DMS79 treated with DMSO at 0.1 percent for 48 hours (cell line): Measurements from ENCODE around the gene EPN1.
"Not testable (repeated sequence)": the region's sequence is repeated elsewhere in the genome, so short reads cannot be mapped to it uniquely, and the experiment has no call there.

Experiments used
- DNase-seq: peaks from one replicate; lab custom pipeline; 2025; lab: John Stamatoyannopoulos, UW

EPN1 gene

GRCh38 chr19:55720214-55720746 is 45.3 kb downstream of the EPN1 start:
- no peak for DNase-seq

DNA sequence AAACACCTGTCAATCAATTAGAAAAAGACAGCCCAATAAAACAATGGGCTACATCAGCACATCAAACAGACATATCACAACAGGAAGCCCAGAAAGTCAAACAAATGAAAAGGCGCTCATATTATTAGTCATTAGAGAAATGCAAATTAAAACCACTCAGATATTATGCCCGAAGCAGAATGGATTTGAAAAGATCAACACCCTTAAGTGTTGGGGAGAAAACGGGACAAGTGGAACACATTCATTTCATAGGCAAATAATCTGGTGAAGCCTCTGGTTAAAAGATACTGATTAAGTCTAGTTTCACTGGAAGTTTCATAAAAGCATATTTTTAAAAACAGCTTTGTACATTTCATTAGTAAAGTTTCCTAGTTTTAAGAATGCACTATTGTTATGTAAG is 45.8 kb downstream of the EPN1 start:
- DNase-seq = no peak

GRCh38 chr19:55723491-55723890 is 48.5 kb downstream of the EPN1 start:
- DNase-seq = no peak

DNA sequence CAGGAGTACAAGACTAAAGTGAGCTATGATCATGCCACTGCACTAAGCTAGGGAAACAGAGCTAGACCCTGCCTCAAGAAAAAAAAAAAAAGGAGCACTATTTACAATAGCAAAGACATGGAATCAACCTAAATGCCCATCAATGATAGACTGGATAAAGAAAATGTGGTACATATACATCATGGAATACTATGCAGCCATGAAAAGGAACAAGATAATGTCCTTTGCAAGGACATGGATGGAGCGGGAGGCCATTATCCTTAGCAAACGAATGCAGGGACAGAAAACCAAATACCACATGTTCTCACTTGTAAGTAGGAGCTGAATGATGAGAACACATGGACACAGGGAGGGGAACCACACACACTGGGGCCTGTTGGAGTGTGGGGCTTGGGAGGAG is 55.4 kb downstream of the EPN1 start:
- not testable (repeated sequence) for DNase-seq

DNA sequence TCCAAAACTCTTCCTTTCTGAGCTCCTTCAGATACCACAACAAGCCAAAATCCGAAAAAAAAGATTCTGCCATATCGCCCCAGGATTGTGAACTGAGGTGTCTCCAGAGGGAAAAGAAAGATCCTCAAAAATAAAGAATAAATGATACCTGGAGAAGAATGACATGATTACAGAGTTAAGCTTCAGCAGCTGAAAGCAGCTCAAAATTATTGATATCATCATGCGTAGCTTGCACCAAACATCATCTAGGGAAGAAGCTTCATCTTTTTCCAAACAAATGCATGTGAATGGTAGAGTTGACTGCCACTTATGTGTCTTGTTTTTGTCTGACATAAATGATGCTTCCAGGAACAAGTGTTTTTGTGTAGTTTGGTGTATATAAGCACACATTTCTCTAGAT is 63.3 kb downstream of the EPN1 start, which contains the start of gene NLRP9:
TSS of gene NLRP9 (minus strand) at position 101 of the 400 bp plus-strand sequence. CDS start at position 73, 28 bp downstream.
- no peak for DNase-seq

GRCh38 chr19:55750715-55751114 is 75.7 kb downstream of the EPN1 start:
- no peak for DNase-seq

GRCh38 chr19:55753401-55753800 is 78.4 kb downstream of the EPN1 start:
- DNase-seq = no peak

- DNase-seq = not testable (repeated sequence)
Observed at GRCh38 chr19:55756808-55757207, 81.8 kb downstream of the EPN1 start.

DNA sequence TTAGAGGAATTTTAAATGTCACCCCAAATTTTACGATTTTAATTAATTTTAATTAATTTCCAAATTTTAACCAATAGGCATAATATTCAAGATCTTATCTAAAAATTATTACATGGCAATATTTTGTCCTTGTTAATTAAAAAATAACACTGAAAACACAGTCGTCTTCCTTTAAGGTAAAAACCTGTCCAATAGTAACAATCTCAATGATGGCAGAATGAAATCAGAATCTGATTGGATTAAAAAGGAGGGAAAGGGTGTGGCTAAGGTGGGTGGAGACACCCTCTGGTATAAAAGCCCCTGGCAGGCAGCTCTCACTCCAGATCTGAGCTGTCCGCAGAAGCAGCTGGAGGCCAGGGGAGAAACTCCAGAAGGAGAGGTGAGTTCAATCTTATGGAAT is 83.8 kb downstream of the EPN1 start, which contains the start of gene RFPL4A:
TSS of gene RFPL4A (plus strand) at position 301 of the 400 bp plus-strand sequence. CDS start 2,704 bp downstream, outside the sequence.
- DNase-seq = not testable (repeated sequence)
